GM12878 (cell line): ENCODE measurements around the gene CBFA2T3. TPM values are rescaled to one million over a fixed set of nuclear protein-coding genes. Genes with fewer than 3 reads are reported as not detected.

ENCODE experiments used
- BACH1 ChIP-seq: fragments of 450-650 bp; IDR thresholded peaks from 2 replicates; pipeline ENCODE4 v1.6.1; 2017; ENCODE audit warnings: mild to moderate bottlenecking, borderline replicate concordance
- BCL11A ChIP-seq: IDR thresholded peaks from 2 replicates; pipeline ENCODE4 v1.6.1; 2011; ENCODE audit warnings: low read depth, low read length
- BRCA1 ChIP-seq: IDR thresholded peaks from 2 replicates; pipeline ENCODE4 v1.6.1; 2011; ENCODE audit warnings: low read depth, low read length, improper control_type of control experiment
- CBFB ChIP-seq: IDR thresholded peaks from 2 replicates; pipeline ENCODE4 v1.6.1; 2016; ENCODE audit warnings: antibody characterized with exemption, low read depth
- CBX5 ChIP-seq: sonication (generic); IDR thresholded peaks from 2 replicates; pipeline ENCODE4 v1.6.1; 2016; ENCODE audit warnings: low read depth, moderate library complexity, mild to moderate bottlenecking, inconsistent platforms
- CHD1 ChIP-seq: IDR thresholded peaks from 2 replicates; pipeline ENCODE4 v1.6.1; 2012; ENCODE audit warnings: low read depth, low read length, improper control_type of control experiment
- CHD2 ChIP-seq: IDR thresholded peaks from 2 replicates; pipeline ENCODE4 v1.6.1; 2011; ENCODE audit warnings: low read depth, low read length, improper control_type of control experiment, borderline replicate concordance
- CREM ChIP-seq: IDR thresholded peaks from 2 replicates; pipeline ENCODE4 v1.6.1; 2014; ENCODE audit warnings: antibody characterized with exemption, low read depth
- CTCF ChIP-seq, 3 experiments: IDR thresholded peaks in 2 of 3; conservative IDR thresholded peaks in 1 of 3; 2 replicates each; pipeline ENCODE4 v1.5.1; 2011; ENCODE audit warnings: low read depth in 3 of 3, low read length in 3 of 3, mild to moderate bottlenecking in 3 of 3, control low read depth in 2 of 3, moderate library complexity in 2 of 3, inconsistent platforms in 1 of 3, mixed read lengths in 1 of 3; ENCODE audit not compliant: control insufficient read depth in 2 of 3, insufficient read depth in 1 of 3; ENCODE audit errors: extremely low read depth in 1 of 3
- FOXM1 ChIP-seq: IDR thresholded peaks from 2 replicates; pipeline ENCODE4 v1.6.1; 2012; ENCODE audit warnings: low read depth, mild to moderate bottlenecking, inconsistent platforms, low read length, moderate library complexity
- KLF5 ChIP-seq: fragments of 450-650 bp; IDR thresholded peaks from 2 replicates; pipeline ENCODE4 v1.6.1; 2014; ENCODE audit warnings: mild to moderate bottlenecking; ENCODE audit not compliant: partially characterized antibody
- MTA2 ChIP-seq: fragments of 450-650 bp; IDR thresholded peaks from 2 replicates; pipeline ENCODE4 v1.6.1; 2016; ENCODE audit warnings: low read depth, mild to moderate bottlenecking, moderate library complexity
- NBN ChIP-seq: fragments of 450-650 bp; IDR thresholded peaks from 2 replicates; pipeline ENCODE4 v1.6.1; 2016
- NRF1 ChIP-seq: conservative IDR thresholded peaks from 2 replicates; pipeline ENCODE4 v1.6.1; 2011; ENCODE audit warnings: mild to moderate bottlenecking, low read depth, low read length, improper control_type of control experiment
- PBX3 ChIP-seq: IDR thresholded peaks from 2 replicates; pipeline ENCODE4 v1.6.1; 2011; ENCODE audit warnings: mild to moderate bottlenecking, low read depth, low read length, moderate library complexity; ENCODE audit not compliant: insufficient replicate concordance
- PKNOX1 ChIP-seq: fragments of 450-650 bp; IDR thresholded peaks from 2 replicates; pipeline ENCODE4 v1.6.1; 2016; ENCODE audit warnings: mild to moderate bottlenecking
- POLR2AphosphoS2 ChIP-seq: IDR thresholded peaks from 2 replicates; pipeline ENCODE4 v1.6.1; 2011; ENCODE audit warnings: low read depth, mild to moderate bottlenecking, low read length, improper control_type of control experiment, moderate library complexity
- SIN3A ChIP-seq: IDR thresholded peaks from 2 replicates; pipeline ENCODE4 v1.6.1; 2012; ENCODE audit warnings: low read depth, low read length, improper control_type of control experiment
- SP1 ChIP-seq: IDR thresholded peaks from one replicate; pipeline ENCODE4 v1.6.1; 2011; ENCODE audit warnings: low read depth, low read length
- STAT3 ChIP-seq: IDR thresholded peaks from 2 replicates; pipeline ENCODE4 v1.6.1; 2011; ENCODE audit warnings: low read depth, low read length, improper control_type of control experiment
- SUPT20H ChIP-seq: IDR thresholded peaks from 2 replicates; pipeline ENCODE4 v1.6.1; 2011; ENCODE audit warnings: low read depth, mild to moderate bottlenecking, low read length, moderate library complexity, borderline replicate concordance; ENCODE audit not compliant: control insufficient read depth
- TARDBP ChIP-seq: IDR thresholded peaks from 2 replicates; pipeline ENCODE4 v1.6.1; 2016; ENCODE audit warnings: borderline replicate concordance
- TCF3 ChIP-seq: IDR thresholded peaks from 2 replicates; pipeline ENCODE4 v1.6.1; 2012; ENCODE audit warnings: low read depth, mild to moderate bottlenecking, low read length, borderline replicate concordance; ENCODE audit not compliant: insufficient read depth
- ZBTB33 ChIP-seq: fragments of 450-650 bp; IDR thresholded peaks from 2 replicates; pipeline ENCODE4 v1.6.1; 2017; ENCODE audit warnings: mild to moderate bottlenecking
- polyA plus RNA-seq, 11 experiments: library from polyadenylated mRNA; depleted of rRNA in 4 of 11; unstranded in 6 of 11; stranded (reverse) in 5 of 11; fragments of >200 nt; fragmentation: Nextera tagmentation in 4 of 11; fragmentation: Illumina TruSeq in 1 of 11; extraction: Ambion mirVana in 4 of 11; extraction: Trizol in 1 of 11; gene quantifications; 1 replicate in 1 of 11; 2 replicates in 10 of 11; pipeline versions ENCODE4 v1.2.1 to v1.2.3, GENCODE V29; 2011 to 2016; ENCODE audit warnings: inconsistent platforms in 2 of 11, missing spikeins in 2 of 11, low read depth in 1 of 11
- total RNA-seq, 4 experiments: library from RNA; depleted of rRNA in 3 of 4; stranded (reverse); fragments of >200 nt in 3 of 4; fragmentation: Illumina TruSeq in 1 of 4; extraction: Trizol in 1 of 4; gene quantifications; 2 replicates each; pipeline versions ENCODE4 v1.2.1 to v1.2.3, GENCODE V29; 2013 to 2021
- TF ChIP-seq, protein P1 (sequence below): IDR thresholded peaks from 2 replicates; pipeline ENCODE4 v1.6.1; 2011; ENCODE audit warnings: low read depth, mild to moderate bottlenecking, low read length, moderate library complexity, borderline replicate concordance; ENCODE audit errors: extremely low read depth

The CBFA2T3 gene
- total and polyA plus RNA-seq, 10 of the 15 experiments (the other 5 are each of a cell fraction or from before 2014, with no cell fraction given): 0.69 to 42.6 (median 4.5) TPM

DNA sequence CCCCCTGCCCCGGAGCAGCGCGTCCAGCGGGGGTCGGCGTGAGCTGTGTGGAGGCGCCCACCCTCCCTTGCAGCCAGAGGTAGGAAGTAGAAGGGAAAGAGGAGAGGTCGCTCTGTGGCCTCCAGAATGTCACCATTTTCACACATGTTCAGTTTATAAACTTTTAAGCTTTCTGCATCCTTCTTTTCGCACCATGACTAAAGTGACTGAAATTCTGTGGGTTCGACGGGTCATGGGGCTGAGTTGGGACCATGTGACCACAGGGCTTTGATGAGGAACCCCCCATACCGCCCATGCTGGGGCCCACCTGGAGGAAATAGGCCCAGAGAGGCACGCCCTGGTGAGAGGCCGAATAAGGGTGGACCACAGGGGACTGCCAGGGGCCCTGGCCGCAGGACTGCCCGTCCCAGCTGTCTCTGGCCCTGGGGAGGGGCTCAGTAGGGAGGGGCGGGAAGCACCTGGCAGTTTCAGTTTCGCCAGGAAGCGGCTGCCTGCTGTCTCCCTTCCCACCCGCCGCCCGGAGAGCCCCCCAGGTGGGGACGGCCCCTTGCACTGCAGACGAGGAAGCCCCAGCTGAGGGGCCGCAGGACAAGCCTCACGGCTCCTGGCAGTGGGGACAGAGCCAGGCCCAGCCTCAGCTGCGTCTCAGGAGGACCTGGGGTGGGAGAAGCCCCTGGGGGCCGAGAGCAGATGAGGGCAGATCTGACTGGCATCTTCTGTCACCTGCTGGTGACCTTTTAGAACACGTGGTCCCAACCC lies 9.0 kb downstream of the CBFA2T3 start (continued):
- TF ChIP-seq, protein P1, sequence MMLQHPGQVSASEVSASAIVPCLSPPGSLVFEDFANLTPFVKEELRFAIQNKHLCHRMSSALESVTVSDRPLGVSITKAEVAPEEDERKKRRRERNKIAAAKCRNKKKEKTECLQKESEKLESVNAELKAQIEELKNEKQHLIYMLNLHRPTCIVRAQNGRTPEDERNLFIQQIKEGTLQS: peak; percentile 47; the same call in 1 of the 2 replicates
- TF ChIP-seq CHD1 (no peak), CREM (peak; percentile 82), NBN (peak; percentile 81), CBFB (peak; percentile 92), TARDBP (peak; percentile 89), NRF1 (no peak), STAT3 (no peak), KLF5 (no peak), BCL11A (peak; percentile 75), BRCA1 (no peak), SUPT20H (no peak), TCF3 (peak; percentile 100), CHD2 (peak; percentile 66), POLR2AphosphoS2 (peak; percentile 26; the same call in 1 of the 2 replicates), BACH1 (peak; percentile 75), FOXM1 (no peak), CBX5 (no peak), SP1 (peak; percentile 79), ZBTB33 (no peak), CTCF (IDR thresholded peaks at IDR 0.05 in 2 of 3, conservative IDR thresholded peaks at IDR 0.05 in 1 of 3; ENCODE audit: control insufficient read depth in 2 of 3, extremely low read depth in 1 of 3, insufficient read depth in 1 of 3, low read depth in 3 of 3, low read length in 3 of 3) (no peak), PBX3 (peak; percentile 28), SIN3A (no peak), PKNOX1 (peak; percentile 79), MTA2 (peak; percentile 72)
